T-cell (primary cell): ENCODE measurements around the gene RPS6KA2. TPM values are rescaled to one million over a fixed set of nuclear protein-coding genes. Genes with fewer than 3 reads are reported as not detected.
"Not testable (repeated sequence)": the region's sequence is repeated elsewhere in the genome, so short reads cannot be mapped to it uniquely, and the experiment has no call there.

Source experiments
- ATAC-seq, 4 experiments: fragments of 200-7000 bp in 3 of 4; fragments of 150-1000 bp in 1 of 4; cut with Tn5 transposase; replicated peaks in 1 of 4; 1 replicate in 3 of 4; 2 replicates in 1 of 4; pipeline ENCODE4 v1.10.0; 2021; ENCODE audit warnings: moderate library complexity in 3 of 4, mild to moderate bottlenecking in 2 of 4, moderate number of reproducible peaks in 1 of 4
- CTCF ChIA-PET, 2 donors: fragments of 300-600 bp; sonication (Branson Sonifier 250); formaldehyde crosslinking; loops; one replicate each; lab custom pipeline; 2022; ENCODE audit warnings: antibody characterized with exemption in 2 of 2; lab: Charles Lee
- POLR2A ChIA-PET, 2 donors: fragments of 300-600 bp; sonication (Branson Sonifier 250); formaldehyde crosslinking; loops; one replicate each; lab custom pipeline; 2022; ENCODE audit warnings: antibody characterized with exemption in 2 of 2; lab: Charles Lee
- DNase-seq, 35 experiments: peaks; one replicate each; pipeline versions ENCODE4 v3.0.0 to v3.0.0-alpha.2; 2013 to 2023
- H3K27ac ChIP-seq: one replicate; pipeline ENCODE4 v1.5.1; 2013; ENCODE audit warnings: low read length
- H3K27me3 ChIP-seq, 2 experiments: replicated peaks in 1 of 2; 1 replicate in 1 of 2; 2 replicates in 1 of 2; pipeline versions ENCODE4 v1.6.1 to v1.7.0; 2013; ENCODE audit warnings: low read length in 1 of 2, mixed read lengths in 1 of 2; ENCODE audit not compliant: control insufficient read depth in 2 of 2, insufficient read depth in 2 of 2; ENCODE audit errors: extremely low read depth in 1 of 2
- H3K36me3 ChIP-seq, 2 donors: 1 replicate in 1 of 2; 2 replicates in 1 of 2; pipeline versions ENCODE4 v1.6.1 to v1.7.0; 2013; ENCODE audit warnings: low read length in 1 of 2; ENCODE audit not compliant: control insufficient read depth in 2 of 2, insufficient read depth in 1 of 2; ENCODE audit errors: extremely low read depth in 1 of 2
- H3K4me1 ChIP-seq, 2 experiments: 1 replicate in 1 of 2; 2 replicates in 1 of 2; pipeline versions ENCODE4 v1.6.1 to v1.7.0; 2013; ENCODE audit warnings: low read length in 2 of 2, mixed read lengths in 1 of 2; ENCODE audit not compliant: insufficient read depth in 2 of 2, control insufficient read depth in 1 of 2; ENCODE audit errors: extremely low read depth in 1 of 2
- H3K4me3 ChIP-seq, 2 donors: 1 replicate in 1 of 2; 2 replicates in 1 of 2; pipeline versions ENCODE4 v1.5.1 to v1.7.0; 2013; ENCODE audit warnings: mild to moderate bottlenecking in 2 of 2, low read length in 1 of 2, moderate library complexity in 1 of 2; ENCODE audit not compliant: control insufficient read depth in 1 of 2; ENCODE audit errors: extremely low read depth in 1 of 2
- H3K9me3 ChIP-seq: 2 replicates; pipeline ENCODE4 v1.7.0; 2013
- H3K27ac Mint-ChIP-seq, 2 donors: one replicate each; pipeline ENCODE4 v1.8.0; 2020 to 2021; ENCODE audit warnings: mild to moderate bottlenecking in 2 of 2, mixed read lengths in 2 of 2
- H3K27me3 Mint-ChIP-seq, 2 donors: one replicate each; pipeline ENCODE4 v1.8.0; 2021 to 2022; ENCODE audit warnings: mixed read lengths in 2 of 2
- H3K36me3 Mint-ChIP-seq: one replicate; pipeline ENCODE4 v1.8.0; 2021; ENCODE audit warnings: mixed read lengths
- H3K4me1 Mint-ChIP-seq, 3 donors: one replicate each; pipeline ENCODE4 v1.8.0; 2020 to 2022; ENCODE audit warnings: mixed read lengths in 3 of 3, mild to moderate bottlenecking in 1 of 3
- H3K4me3 Mint-ChIP-seq, 3 donors: one replicate each; pipeline ENCODE4 v1.8.0; 2020 to 2022; ENCODE audit warnings: mild to moderate bottlenecking in 3 of 3, mixed read lengths in 3 of 3, moderate library complexity in 3 of 3
- H3K9me3 Mint-ChIP-seq, 3 donors: one replicate each; pipeline ENCODE4 v1.8.0; 2020 to 2022; ENCODE audit warnings: mixed read lengths in 3 of 3
- WGBS: methylation state at CpG from one replicate; pipeline ENCODE4 v1.1.5; 2013; ENCODE audit warnings: missing lambda C conversion rate; ENCODE audit not compliant: insufficient coverage; 5-methylcytosine and 5-hydroxymethylcytosine counted together
- total RNA-seq, 35 experiments: library from RNA in 6 of 35; stranded (reverse) in 6 of 35; fragments of 120-200 nt in 1 of 35; gene quantifications; one replicate each; pipeline versions ENCODE4 v1.2.1 to v1.2.4 and lab custom pipeline; 2013 to 2026

The RPS6KA2 gene
- total RNA-seq, 5 donors from 2014 or later (not counting 1 experiment from before 2014, with no cell fraction given): 4.1 to 21.5 (median 12.4) TPM

- no peaks in the 10 kb centered on the region for H3K27me3 Mint-ChIP-seq
- H3K36me3 Mint-ChIP-seq: no peaks in the 10 kb centered on the region
- POLR2A ChIA-PET: no interaction called here
- Histone ChIP-seq H3K27me3 (no peaks in the 10 kb centered on the region), H3K36me3 (no peaks in the 10 kb centered on the region), H3K27ac (no peak overlapping the region), H3K4me1 (no peaks in the 10 kb centered on the region), H3K9me3 (no peaks in the 10 kb centered on the region), H3K4me3 (no peak overlapping the region)
- CTCF ChIA-PET: no interaction called here
- DNase-seq (no peak), ATAC-seq (no peak)
- H3K4me3 Mint-ChIP-seq: no peak overlapping the region
- H3K9me3 Mint-ChIP-seq: no peaks in the 10 kb centered on the region
- WGBS: 82% methylated on average over 11 of the region's 15 CpGs
- H3K4me1 Mint-ChIP-seq: peaks cover 0 to under 1% (median 0%) of the 10 kb centered on the region in 3 donors
- no peak overlapping the region for H3K27ac Mint-ChIP-seq
Measured at GRCh38 chr6:166583230-166583965, 43.7 kb downstream of the RPS6KA2 start.

GRCh38 chr6:166582258-166582657 lies 44.8 kb downstream of the RPS6KA2 start:
- no peak overlapping the region for H3K4me3 ChIP-seq
- ChIA-PET POLR2A (no interaction called here), CTCF (no interaction called here)
- WGBS: 96% methylated on average over 3 of the region's 6 CpGs
- no peaks in the 10 kb centered on the region for H3K4me1 ChIP-seq
- no peaks in the 10 kb centered on the region for H3K9me3 ChIP-seq
- H3K36me3 ChIP-seq: no peaks in the 10 kb centered on the region
- H3K36me3 Mint-ChIP-seq: peaks cover 3% of the 10 kb centered on the region
- ATAC-seq (no peak), DNase-seq (no peak)
- H3K27ac Mint-ChIP-seq: no peak overlapping the region
- H3K9me3 Mint-ChIP-seq: peaks cover 0 to 7% (median 0%) of the 10 kb centered on the region in 3 donors
- H3K4me3 Mint-ChIP-seq: no peak overlapping the region
- H3K27ac ChIP-seq: no peak overlapping the region
- no peaks in the 10 kb centered on the region for H3K4me1 Mint-ChIP-seq
- no peaks in the 10 kb centered on the region for H3K27me3 Mint-ChIP-seq
- H3K27me3 ChIP-seq: no peaks in the 10 kb centered on the region

- H3K36me3 ChIP-seq, ATAC-seq, H3K4me3 ChIP-seq, H3K4me1 Mint-ChIP-seq, H3K27ac Mint-ChIP-seq, H3K27me3 Mint-ChIP-seq, H3K9me3 Mint-ChIP-seq, H3K27me3 ChIP-seq, CTCF ChIA-PET, H3K4me1 ChIP-seq, POLR2A ChIA-PET, DNase-seq, H3K9me3 ChIP-seq, H3K36me3 Mint-ChIP-seq, H3K4me3 Mint-ChIP-seq, H3K27ac ChIP-seq: not testable (repeated sequence)
- 93% methylated on average over 6 of the region's 8 CpGs for WGBS
Measured at GRCh38 chr6:166581801-166582200, 45.2 kb downstream of the RPS6KA2 start.

GRCh38 chr6:166581091-166581511 lies 46.0 kb downstream of the RPS6KA2 start:
- WGBS: 96% methylated on average over 6 of the region's 11 CpGs
- H3K27me3 Mint-ChIP-seq: no peaks in the 10 kb centered on the region
- DNase-seq (no peak), ATAC-seq (no peak)
- H3K27ac Mint-ChIP-seq: no peak overlapping the region
- no peaks in the 10 kb centered on the region for H3K4me1 Mint-ChIP-seq
- no peak overlapping the region for H3K27ac ChIP-seq
- POLR2A ChIA-PET: no interaction called here
- peaks cover 4 to 12% (median 5%) of the 10 kb centered on the region in 3 donors for H3K9me3 Mint-ChIP-seq
- H3K4me1 ChIP-seq: no peaks in the 10 kb centered on the region
- no peaks in the 10 kb centered on the region for H3K9me3 ChIP-seq
- no peaks in the 10 kb centered on the region for H3K27me3 ChIP-seq
- CTCF ChIA-PET: no interaction called here
- peaks cover 7% of the 10 kb centered on the region for H3K36me3 Mint-ChIP-seq
- no peaks in the 10 kb centered on the region for H3K36me3 ChIP-seq
- no peak overlapping the region for H3K4me3 ChIP-seq
- H3K4me3 Mint-ChIP-seq: no peak overlapping the region

- H3K4me1 Mint-ChIP-seq: no peaks in the 10 kb centered on the region
- ChIA-PET CTCF (no interaction called here), POLR2A (no interaction called here)
- 73% methylated on average over 6 of the region's 17 CpGs for WGBS
- Histone ChIP-seq H3K27me3 (no peaks in the 10 kb centered on the region), H3K36me3 (no peaks in the 10 kb centered on the region), H3K27ac (no peak overlapping the region), H3K4me1 (no peaks in the 10 kb centered on the region), H3K4me3 (no peak overlapping the region), H3K9me3 (no peaks in the 10 kb centered on the region)
- H3K4me3 Mint-ChIP-seq: no peak overlapping the region
- no peak for ATAC-seq
- H3K9me3 Mint-ChIP-seq: peaks cover 6 to 13% (median 7%) of the 10 kb centered on the region in 3 donors
- no peak for DNase-seq
- peaks cover 9% of the 10 kb centered on the region for H3K36me3 Mint-ChIP-seq
- H3K27ac Mint-ChIP-seq: no peak overlapping the region
- no peaks in the 10 kb centered on the region for H3K27me3 Mint-ChIP-seq
Measured at GRCh38 chr6:166580076-166581050, 46.7 kb downstream of the RPS6KA2 start.

GRCh38 chr6:166579237-166579850 lies 47.7 kb downstream of the RPS6KA2 start:
- 73% methylated on average over 3 of the region's 9 CpGs for WGBS

More at GRCh38 chr6:166579237-166579850, 47.7 kb downstream of the RPS6KA2 start:
- Mint-ChIP-seq H3K9me3 (peaks cover 6 to 13% (median 7%) of the 10 kb centered on the region in 3 donors), H3K27me3 (no peaks in the 10 kb centered on the region), H3K4me1 (no peaks in the 10 kb centered on the region), H3K27ac (no peak overlapping the region), H3K36me3 (peaks cover 9% of the 10 kb centered on the region), H3K4me3 (no peak overlapping the region)
- no peaks in the 10 kb centered on the region for H3K36me3 ChIP-seq
- ATAC-seq (no peak), DNase-seq (no peak)
- H3K4me1 ChIP-seq: no peaks in the 10 kb centered on the region
- H3K9me3 ChIP-seq: no peaks in the 10 kb centered on the region
- no peak overlapping the region for H3K27ac ChIP-seq
- no peak overlapping the region for H3K4me3 ChIP-seq
- CTCF ChIA-PET: no interaction called here
- H3K27me3 ChIP-seq: no peaks in the 10 kb centered on the region
- POLR2A ChIA-PET: no interaction called here
